ENCODE measurements around the gene B3GNT5. TPM values are rescaled to one million over a fixed set of nuclear protein-coding genes. Genes with fewer than 3 reads are reported as not detected.

The B3GNT5 gene
- total and polyA plus RNA-seq, 2 of the 8 experiments (the other 6 are each of a cell fraction or from before 2014, with no cell fraction given) = 2.4 to 9.7 TPM

- Histone ChIP-seq H3K27me3 (replicated peaks in 1 of 4; ENCODE audit: control insufficient read depth in 3 of 4, extremely low read depth in 1 of 4, insufficient read depth in 3 of 4, low read length in 3 of 4) (no peaks in the 10 kb centered on the region), H3K79me1 (ENCODE audit: low read depth, low read length) (no peaks in the 10 kb centered on the region), H2BK15ac (ENCODE audit: low read length) (no peak overlapping the region), H2BK5ac (ENCODE audit: low read depth, low read length) (no peak overlapping the region), H4K8ac (ENCODE audit: extremely low read depth, insufficient read depth, low read length) (no peak overlapping the region), H4K5ac (ENCODE audit: insufficient read length, low read depth, low read length) (no peak overlapping the region), H3K9me3 (ENCODE audit: insufficient read depth in 2 of 2, low read depth in 1 of 2, low read length in 1 of 2) (no peaks in the 10 kb centered on the region), H3K27ac (ENCODE audit: low read depth, low read length) (no peak overlapping the region), H4K20me1 (replicated peaks in 1 of 2; ENCODE audit: control insufficient read depth in 1 of 2, insufficient read depth in 2 of 2, low read length in 2 of 2) (no peaks in the 10 kb centered on the region), H3K4me3 (ENCODE audit: extremely low read depth in 1 of 4, insufficient read depth in 2 of 4, low read depth in 3 of 4, low read length in 4 of 4) (no peak overlapping the region), H3K79me2 (ENCODE audit: control insufficient read depth in 1 of 2, insufficient read depth in 2 of 2, low read length in 2 of 2) (no peaks in the 10 kb centered on the region), H3K9ac (replicated peaks in 1 of 4; ENCODE audit: extremely low read depth in 1 of 4, low read depth in 3 of 4, low read length in 3 of 4) (no peak overlapping the region), H3K36me3 (ENCODE audit: control insufficient read depth in 2 of 4, insufficient read depth in 4 of 4, low read length in 3 of 4) (peaks cover 0 to 20% (median 1%) of the 10 kb centered on the region in 4 experiments; a peak in 4 of 8 replicates), H4K91ac (replicated peaks; ENCODE audit: insufficient read length, low read length) (no peak overlapping the region), H2BK12ac (ENCODE audit: low read depth, low read length) (no peak overlapping the region), H3K4me1 (replicated peaks in 1 of 4; ENCODE audit: control insufficient read depth in 3 of 4, insufficient read depth in 4 of 4, low read length in 3 of 4) (no peaks in the 10 kb centered on the region), H3K56ac (replicated peaks; ENCODE audit: insufficient read length, low read depth, low read length) (no peak overlapping the region), H3K23me2 (ENCODE audit: low read depth, low read length) (no peaks in the 10 kb centered on the region), H2AFZ (ENCODE audit: low read length) (no peak overlapping the region), H2BK20ac (ENCODE audit: low read length) (no peak overlapping the region), H2BK120ac (replicated peaks; ENCODE audit: low read depth, low read length) (no peak overlapping the region), H3K4ac (replicated peaks; ENCODE audit: insufficient read length, low read depth, low read length) (no peak overlapping the region), H2AK5ac (ENCODE audit: low read depth, low read length) (no peak overlapping the region), H3K14ac (ENCODE audit: insufficient read length) (no peak overlapping the region), H3K4me2 (ENCODE audit: insufficient read depth in 1 of 2, low read depth in 2 of 2, low read length in 2 of 2) (no peak overlapping the region), H3K18ac (ENCODE audit: extremely low read depth, low read length) (no peak overlapping the region), H3K23ac (ENCODE audit: insufficient read length) (no peak overlapping the region)
- ChIA-PET CTCF (ENCODE audit: partially characterized antibody) (interaction anchor here (1.3 to 1.4 kb wide), 2 partner anchors 90 to 95 kb away, joined by 3 to 4 read pairs; no protein-coding TSS in a partner anchor), POLR2A (ENCODE audit: partially characterized antibody) (no interaction called here)
- FAIRE-seq (no peak), DNase-seq (ENCODE audit: low read depth in 1 of 2, low spot score in 2 of 2) (no peak)
- WGBS, 2 experiments (ENCODE audit: extremely low coverage in 1 of 2, insufficient coverage in 1 of 2, insufficient read length in 1 of 2, insufficient replicate concordance in 2 of 2, low coverage in 1 of 2, low lambda C conversion rate in 2 of 2, missing lambda C conversion rate in 1 of 2) = 93% methylated on average over 4 of the region's 4 CpGs; no CpG with 5 or more reads in 1 of the 2 experiments
- TF ChIP-seq FOSL1 (IDR thresholded peaks at IDR 0.05; ENCODE audit: insufficient read depth, low read depth, low read length) (no peak), BACH1 (IDR thresholded peaks at IDR 0.05; ENCODE audit: low read length) (no peak), MAFK (IDR thresholded peaks at IDR 0.05; ENCODE audit: low read depth, low read length) (no peak), CBX5 (IDR thresholded peaks at IDR 0.05; ENCODE audit: low read depth, low read length) (no peak)
- TF ChIP-seq, protein P1, sequence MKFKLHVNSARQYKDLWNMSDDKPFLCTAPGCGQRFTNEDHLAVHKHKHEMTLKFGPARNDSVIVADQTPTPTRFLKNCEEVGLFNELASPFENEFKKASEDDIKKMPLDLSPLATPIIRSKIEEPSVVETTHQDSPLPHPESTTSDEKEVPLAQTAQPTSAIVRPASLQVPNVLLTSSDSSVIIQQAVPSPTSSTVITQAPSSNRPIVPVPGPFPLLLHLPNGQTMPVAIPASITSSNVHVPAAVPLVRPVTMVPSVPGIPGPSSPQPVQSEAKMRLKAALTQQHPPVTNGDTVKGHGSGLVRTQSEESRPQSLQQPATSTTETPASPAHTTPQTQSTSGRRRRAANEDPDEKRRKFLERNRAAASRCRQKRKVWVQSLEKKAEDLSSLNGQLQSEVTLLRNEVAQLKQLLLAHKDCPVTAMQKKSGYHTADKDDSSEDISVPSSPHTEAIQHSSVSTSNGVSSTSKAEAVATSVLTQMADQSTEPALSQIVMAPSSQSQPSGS (IDR thresholded peaks at IDR 0.05; ENCODE audit: low read length) = no peak
Observed at GRCh38 chr3:183291497-183292031, 38.5 kb downstream of the B3GNT5 start.

Data from H1 (cell line).